DMS 273 treated with DMSO at 0.1 percent for 48 hours (cell line): Measurements from ENCODE around the gene ABHD14A.
"Not testable (repeated sequence)": the region's sequence is repeated elsewhere in the genome, so short reads cannot be mapped to it uniquely, and the experiment has no call there.

Experiments used
- DNase-seq: peaks from one replicate; lab custom pipeline; 2025; lab: John Stamatoyannopoulos, UW

The ABHD14A gene

DNA sequence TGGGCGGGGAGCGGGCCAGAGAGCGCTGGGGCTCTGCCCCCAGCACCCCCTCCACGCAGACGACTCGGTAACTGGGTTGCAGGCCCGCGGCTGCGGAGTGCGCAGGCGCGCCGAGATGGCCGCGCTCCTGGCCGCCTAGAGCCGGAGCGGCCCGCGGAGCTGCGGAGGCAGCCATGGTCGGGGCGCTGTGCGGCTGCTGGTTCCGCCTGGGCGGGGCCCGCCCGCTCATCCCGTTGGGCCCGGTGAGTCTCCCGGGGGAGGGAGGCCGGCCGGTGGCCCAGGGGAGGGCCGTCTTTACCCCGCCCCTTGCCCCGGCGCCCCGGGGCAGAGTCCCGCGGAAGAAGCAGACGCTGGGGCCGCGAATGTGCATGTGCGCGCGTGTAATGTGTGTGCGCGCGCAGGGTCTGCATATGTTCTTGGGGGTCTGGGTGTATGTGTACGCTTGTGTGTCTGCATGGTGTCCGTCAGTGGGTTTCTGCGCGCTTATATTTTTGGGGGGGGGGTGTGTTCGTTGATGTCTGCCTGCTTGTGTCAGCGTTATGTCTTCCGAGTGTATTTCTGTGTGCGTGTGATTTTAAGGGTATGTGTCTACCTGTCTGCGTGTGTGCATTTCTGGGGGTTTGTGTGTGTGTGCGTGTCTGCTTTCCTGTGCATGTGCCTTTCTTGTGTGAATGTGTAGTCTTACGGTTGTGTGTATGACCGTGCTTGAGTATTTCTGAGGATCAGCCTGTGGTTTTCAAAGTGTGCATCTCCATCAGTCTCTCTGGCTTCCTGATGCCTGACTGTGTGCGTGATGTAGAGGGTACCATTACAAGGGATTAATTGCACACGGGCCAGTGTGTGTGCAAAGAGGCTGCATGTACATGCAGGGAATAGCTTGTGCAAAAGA is at the start of gene ABHD14A:
ABHD14A (plus strand) TSS at position 102 of the 889 bp plus-strand sequence; CDS start at position 174, 72 bp downstream.
- no peak for DNase-seq

DNA sequence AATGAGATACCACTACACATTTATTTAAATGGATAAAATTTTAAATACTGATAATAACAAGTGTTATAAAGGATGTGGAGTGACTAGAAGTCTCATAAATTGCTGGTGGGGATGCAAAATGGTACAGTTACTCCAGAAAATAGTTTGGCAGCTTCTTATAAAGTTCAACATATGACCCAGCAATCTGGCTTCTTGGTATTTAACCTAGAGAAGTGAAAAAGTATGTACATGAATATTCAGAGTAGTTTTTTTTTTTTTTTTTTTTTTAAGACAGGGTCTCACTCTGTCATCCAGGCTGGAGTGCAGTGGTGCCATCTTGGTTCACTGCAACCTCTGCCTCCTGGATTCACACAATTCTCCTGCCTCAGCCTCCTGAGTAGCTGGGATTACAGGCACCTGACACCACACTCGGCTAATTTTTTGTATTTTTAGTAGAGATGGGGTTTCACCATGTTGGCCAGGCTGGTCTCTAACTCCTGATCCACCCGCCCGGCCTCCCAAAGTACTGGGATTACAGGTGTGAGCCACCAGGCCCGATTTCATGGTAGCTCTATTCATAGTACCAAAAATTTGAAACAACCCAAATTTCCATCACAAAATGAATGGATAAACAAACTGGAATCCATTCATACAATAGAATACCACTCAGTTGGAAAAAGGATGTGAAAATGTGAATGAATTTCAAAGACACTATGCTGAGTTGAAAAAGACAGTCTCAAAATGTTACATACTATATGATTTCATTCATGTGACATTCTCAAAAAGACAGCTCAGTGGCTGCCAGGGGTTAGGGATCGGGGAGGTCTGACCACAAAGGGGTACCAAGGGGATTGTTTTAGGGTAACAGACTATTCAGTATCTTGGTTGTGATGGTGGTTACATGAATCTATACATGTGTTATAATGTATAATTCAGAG is 47.5 kb upstream of the ABHD14A start:
- no peak for DNase-seq

DNA sequence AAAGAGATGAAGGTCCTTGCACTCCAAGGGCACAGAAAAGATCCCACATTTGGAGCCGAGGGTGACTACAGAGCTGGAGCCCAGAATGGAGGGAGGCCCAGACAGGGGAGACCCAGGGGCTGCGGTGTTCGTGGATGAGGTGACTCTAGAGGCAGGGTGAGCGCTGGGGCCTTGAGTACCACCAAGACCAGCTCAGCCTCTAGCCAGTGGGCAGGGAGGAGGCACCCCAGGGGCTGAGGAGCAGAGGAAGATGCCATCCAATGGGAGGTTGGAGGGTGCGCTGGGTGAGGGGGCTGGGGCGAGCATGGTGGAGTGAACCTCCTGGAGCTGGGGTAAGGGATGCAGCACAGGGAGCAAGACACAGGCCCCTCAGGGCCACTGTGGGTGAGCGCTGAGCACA is 46.4 kb upstream of the ABHD14A start:
- DNase-seq, result no peak

DNA sequence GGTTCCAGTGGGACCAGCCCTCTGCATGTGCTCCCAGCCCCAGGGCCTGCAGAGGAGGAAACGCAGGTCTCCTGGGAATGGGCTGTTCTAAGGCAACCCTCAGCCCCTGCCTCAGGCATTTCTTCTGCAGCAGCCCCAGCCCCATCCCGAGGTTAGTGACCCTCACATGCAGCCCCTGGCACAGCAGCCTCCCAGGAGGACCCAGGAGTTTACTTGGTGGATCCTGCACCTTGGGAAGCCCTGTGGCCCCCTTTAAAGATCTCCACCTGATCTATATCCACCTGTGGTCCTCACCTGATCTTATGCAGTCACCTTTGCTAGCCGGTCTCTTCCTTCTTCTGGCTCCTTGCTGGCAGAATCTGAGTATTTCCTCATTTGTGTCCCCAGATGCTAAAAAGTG is 45.9 kb upstream of the ABHD14A start:
- not testable (repeated sequence) for DNase-seq

DNA sequence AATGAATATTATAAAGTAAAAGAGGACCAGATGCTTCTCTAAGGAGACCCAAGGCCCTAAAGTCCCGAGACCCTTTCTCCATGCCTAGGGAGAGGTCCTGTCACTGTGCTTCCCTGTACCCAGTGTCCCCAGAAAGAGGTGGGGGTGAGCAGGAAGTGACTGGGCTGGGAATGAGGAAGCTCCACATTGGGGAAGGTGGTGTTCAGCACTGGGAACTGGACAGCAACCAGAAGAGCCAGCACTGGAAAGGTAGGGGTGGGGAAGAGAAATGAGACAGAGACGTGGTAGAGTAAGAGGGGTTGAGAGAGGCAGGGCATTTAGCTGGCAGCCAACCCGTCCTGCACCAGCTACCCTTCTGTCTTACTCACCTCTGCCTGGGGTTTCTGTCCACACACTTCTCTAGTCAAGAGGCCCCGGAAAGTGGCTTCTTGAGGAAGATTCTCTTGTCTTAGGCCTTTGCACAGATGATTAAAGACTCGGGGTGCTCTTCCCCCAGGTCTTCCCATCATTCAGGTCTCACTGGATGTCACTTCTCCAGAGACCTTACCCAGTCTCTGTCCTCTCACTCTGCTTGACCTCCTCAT is 45.4 kb upstream of the ABHD14A start:
- no peak for DNase-seq

DNA sequence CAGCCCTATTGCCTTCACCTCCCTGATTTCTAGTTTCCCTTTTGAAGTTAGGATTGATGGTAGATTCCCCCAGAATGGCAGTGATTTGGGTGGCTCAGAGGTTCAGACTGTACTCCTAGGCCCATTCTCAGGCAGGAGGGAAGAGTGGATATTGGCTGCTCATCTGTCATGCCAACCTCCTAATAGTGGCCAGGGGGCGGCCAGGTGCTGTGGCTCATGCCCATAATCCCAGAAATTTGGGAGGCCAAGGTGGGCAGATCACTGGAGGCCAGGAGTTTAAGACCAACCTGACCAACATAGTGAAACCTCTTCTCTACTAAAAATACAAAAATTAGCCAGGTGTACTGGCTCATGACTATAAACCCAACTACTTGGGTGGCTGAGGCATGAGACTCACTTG is 44.4 kb upstream of the ABHD14A start:
- DNase-seq, result no peak

DNA sequence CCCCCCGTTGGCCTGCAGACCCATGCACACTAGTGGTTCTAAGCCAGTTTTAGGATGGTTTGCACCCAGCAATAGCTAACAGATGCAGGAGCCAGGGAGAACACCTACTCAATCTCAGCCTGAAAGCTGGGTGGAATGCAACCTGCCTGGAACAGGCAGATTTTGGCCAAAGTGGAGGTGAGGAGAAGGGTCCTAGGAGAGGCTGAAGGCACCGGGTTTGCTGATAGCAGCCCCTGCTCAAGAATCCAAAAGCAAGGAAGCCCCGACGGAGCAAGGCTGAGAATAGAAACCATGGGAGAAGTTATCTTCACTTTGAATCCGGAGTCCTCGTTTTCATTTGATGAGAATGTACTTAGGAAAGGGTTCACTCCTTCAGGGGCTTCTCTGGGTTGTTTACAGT is 43.1 kb upstream of the ABHD14A start:
- no peak for DNase-seq

- DNase-seq, result no peak
Measured at GRCh38 chr3:51932471-51933370, 42.1 kb upstream of the ABHD14A start.

GRCh38 chr3:51933471-51934138 is 41.3 kb upstream of the ABHD14A start:
- no peak for DNase-seq

DNA sequence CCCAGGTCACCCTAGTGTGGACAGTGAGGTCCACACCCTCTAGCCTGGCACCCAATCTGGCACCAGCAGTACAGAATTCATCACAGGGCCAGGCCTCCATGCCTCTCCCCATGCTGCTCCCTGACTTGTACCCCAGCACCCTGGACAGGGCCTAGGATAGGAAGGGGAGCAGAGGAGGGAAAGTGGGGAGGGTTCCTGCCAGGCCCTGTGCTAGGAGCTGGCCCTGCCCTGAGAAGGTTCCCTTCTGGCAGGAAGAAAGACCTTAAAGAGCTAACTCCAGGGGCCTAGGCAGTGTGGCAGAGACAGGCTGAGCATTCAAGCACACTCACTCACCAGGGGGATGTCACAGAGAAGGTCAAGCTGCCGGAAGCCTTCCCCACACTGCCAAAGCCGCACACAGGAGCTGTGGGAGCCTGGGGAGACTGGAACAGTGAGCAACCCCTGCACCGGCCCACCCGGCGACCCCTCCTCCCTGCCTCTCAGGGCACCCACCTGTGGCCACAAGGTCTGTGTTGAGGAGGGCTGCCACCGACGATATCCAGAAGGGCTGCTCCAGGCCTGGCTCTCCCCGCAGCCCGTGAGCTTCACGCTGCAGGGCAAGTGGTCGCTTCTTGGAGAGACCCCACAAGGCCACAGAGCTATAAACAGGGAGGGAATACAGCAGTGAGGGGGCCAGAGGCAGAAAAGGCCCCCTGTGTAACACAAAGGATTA is 40.6 kb upstream of the ABHD14A start:
- DNase-seq, result no peak

- DNase-seq, result no peak
Measured at GRCh38 chr3:51934991-51935885, 39.6 kb upstream of the ABHD14A start.

DNA sequence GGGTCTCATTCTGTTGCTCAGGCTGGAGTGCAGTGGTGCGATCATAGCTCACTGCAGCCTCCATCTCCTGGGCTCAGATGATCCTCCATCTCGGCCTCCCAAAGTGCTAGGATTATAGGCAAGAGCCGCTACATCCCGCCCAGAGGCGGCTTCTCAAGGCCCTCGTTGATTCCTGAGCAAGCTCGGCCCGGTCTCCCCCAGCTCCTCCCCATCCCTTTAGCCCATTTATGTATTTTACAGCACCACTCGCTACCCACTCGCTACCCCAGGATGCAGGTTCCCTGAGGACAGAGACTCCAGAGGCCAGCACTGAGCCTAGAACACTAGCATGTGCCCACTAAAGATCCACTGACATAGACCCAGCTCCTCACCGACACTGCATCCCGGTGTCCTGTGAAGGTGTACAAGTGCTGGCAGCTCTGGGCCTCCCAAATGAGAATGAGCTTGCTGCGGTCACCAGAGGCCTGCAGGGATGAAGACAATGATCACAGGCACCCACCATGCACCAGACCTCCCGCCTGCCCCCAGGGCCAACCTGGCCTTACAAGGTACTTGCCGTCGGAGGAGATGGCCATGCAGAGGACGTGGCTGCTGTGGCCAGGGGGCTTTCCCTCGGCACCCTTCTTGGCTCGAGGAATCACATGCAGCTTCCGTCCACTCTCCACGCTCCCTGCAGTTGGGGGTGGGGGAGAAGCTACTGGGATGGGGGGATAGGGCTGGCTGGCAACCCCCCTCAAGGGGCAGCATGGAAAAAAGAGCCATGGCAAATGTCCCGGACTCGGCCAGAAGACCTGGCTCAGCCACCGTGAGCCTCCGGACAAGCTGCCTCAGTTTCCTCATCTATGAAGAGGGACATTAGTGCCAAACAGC is 38.7 kb upstream of the ABHD14A start:
- no peak for DNase-seq

- no peak for DNase-seq
Measured at GRCh38 chr3:51937014-51937413, 37.9 kb upstream of the ABHD14A start.

GRCh38 chr3:51937611-51938450 is 37.0 kb upstream of the ABHD14A start:
- no peak for DNase-seq

- DNase-seq, result no peak
Measured at GRCh38 chr3:51938780-51939425, 36.0 kb upstream of the ABHD14A start.

DNA sequence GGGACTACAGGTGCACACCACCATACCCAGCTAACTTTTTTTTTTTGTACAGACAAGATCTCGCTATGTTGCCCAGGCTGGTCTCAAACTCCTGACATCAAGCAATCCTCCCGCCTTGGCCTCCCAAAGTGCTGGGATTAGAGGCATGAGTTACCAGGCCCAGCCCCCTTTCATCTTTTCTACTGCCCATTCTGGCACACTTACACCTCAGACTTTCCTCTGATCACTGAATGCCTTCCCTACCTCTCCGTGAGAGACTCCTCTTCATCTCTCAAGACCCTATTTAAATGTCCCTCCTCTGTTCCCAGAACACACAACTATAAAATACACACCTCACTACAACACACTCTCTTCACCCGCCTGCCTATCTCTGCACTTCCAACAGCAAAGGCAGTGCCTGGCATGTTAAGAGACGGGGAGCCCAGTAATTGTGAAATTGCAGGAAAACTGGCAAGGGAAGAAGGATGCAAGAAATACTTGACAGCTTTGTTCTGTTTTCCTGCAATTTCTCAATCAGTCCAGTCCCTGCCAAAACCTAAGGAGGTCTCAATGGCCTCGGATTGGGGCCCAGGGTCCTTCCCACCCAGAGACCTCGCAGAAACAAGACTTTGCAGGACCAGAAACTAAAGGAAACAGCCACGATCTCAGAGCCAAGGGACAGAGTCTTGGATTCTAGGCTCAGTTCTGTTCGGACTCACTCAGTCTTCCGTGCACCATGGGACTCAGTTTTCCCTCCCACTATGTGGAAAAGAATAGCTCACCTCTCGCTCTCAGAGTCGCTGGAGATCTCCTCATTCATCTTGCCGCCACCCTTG is 34.0 kb upstream of the ABHD14A start:
- no peak for DNase-seq
